Measurements from ENCODE around the gene ATP4A.
A peak's percentile ranks its signal among the peaks of the same experiment; 100 is the strongest.

The ATP4A gene

GRCh38 chr19:35565016-35565856 is 1.8 kb upstream of the ATP4A start:
- DNase-seq (ENCODE audit: low read depth in 2 of 2) = no peak

- DNase-seq (ENCODE audit: low read depth in 2 of 2) = no peak
These were observed 682 bp downstream of the ATP4A start for GRCh38 chr19:35562776-35563175.

GRCh38 chr19:35562336-35562735 is 1.1 kb downstream of the ATP4A start:
- DNase-seq (ENCODE audit: low read depth in 2 of 2) = no peak

- no peak for DNase-seq (ENCODE audit: low read depth in 2 of 2)
These were observed 2.0 kb downstream of the ATP4A start for GRCh38 chr19:35561436-35561835.

GRCh38 chr19:35560677-35561076 is 2.8 kb downstream of the ATP4A start:
- no peak for DNase-seq (ENCODE audit: low read depth in 2 of 2)

GRCh38 chr19:35560271-35560670 is 3.2 kb downstream of the ATP4A start:
- DNase-seq (ENCODE audit: low read depth in 2 of 2) = no peak

GRCh38 chr19:35559781-35560180 is 3.7 kb downstream of the ATP4A start:
- no peak for DNase-seq (ENCODE audit: low read depth in 2 of 2)

- no peak for DNase-seq (ENCODE audit: low read depth in 2 of 2)
These were observed 4.2 kb downstream of the ATP4A start for GRCh38 chr19:35559281-35559659.

GRCh38 chr19:35558400-35559280 is 4.8 kb downstream of the ATP4A start:
- no peak for DNase-seq (ENCODE audit: low read depth in 2 of 2)

- peak in 1 of 2 donors; percentile 18 for DNase-seq (ENCODE audit: low read depth in 2 of 2)
These were observed 5.7 kb downstream of the ATP4A start for GRCh38 chr19:35557539-35558399.

- DNase-seq (ENCODE audit: low read depth in 2 of 2) = no peak
These were observed 6.5 kb downstream of the ATP4A start for GRCh38 chr19:35556846-35557538.

GRCh38 chr19:35556025-35556590 is 7.3 kb downstream of the ATP4A start:
- DNase-seq (ENCODE audit: low read depth in 2 of 2) = no peak

GRCh38 chr19:35555301-35556005 is 8.0 kb downstream of the ATP4A start:
- no peak for DNase-seq (ENCODE audit: low read depth in 2 of 2)

- no peak for DNase-seq (ENCODE audit: low read depth in 2 of 2)
These were observed 9.4 kb downstream of the ATP4A start for GRCh38 chr19:35554076-35554475.

GRCh38 chr19:35553385-35554000 is 10.0 kb downstream of the ATP4A start:
- DNase-seq (ENCODE audit: low read depth in 2 of 2) = no peak

- no peak for DNase-seq (ENCODE audit: low read depth in 2 of 2)
These were observed 10.7 kb downstream of the ATP4A start for GRCh38 chr19:35552534-35553384.

GRCh38 chr19:35551091-35551810 is 12.2 kb downstream of the ATP4A start:
- no peak for DNase-seq (ENCODE audit: low read depth in 2 of 2)

GRCh38 chr19:35549879-35550523 is 13.5 kb downstream of the ATP4A start:
- DNase-seq (ENCODE audit: low read depth in 2 of 2) = no peak
